ENCODE data around the gene TULP1.
A peak's percentile ranks its signal among the peaks of the same experiment; 100 is the strongest.

TULP1 gene

DNA sequence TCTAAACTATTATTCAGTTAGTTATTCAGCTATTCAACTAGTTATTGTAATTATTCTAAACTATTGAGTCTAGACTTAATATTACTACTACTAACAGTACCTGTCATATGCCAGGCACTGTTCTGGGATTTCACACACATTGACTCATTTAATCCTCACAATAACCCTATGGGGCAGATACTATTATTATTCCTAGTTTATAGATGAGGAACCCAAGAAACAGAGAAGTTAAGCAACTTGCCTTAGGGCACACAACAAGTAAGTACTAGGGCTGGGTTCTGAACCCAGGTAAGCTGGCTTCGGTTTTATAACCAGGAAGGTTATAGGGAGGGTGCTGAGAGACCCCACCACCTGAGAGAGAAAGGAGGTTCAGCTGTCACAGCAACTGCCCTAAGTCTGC, 23.6 kb downstream of the TULP1 start:
- Histone ChIP-seq H3K9ac (ENCODE audit: low read length) (no peak overlapping the region), H3K9me3 (ENCODE audit: control insufficient read depth, low read length) (no peaks in the 10 kb centered on the region), H3K36me3 (ENCODE audit: control insufficient read depth, insufficient read depth, low read length, severe bottlenecking) (peaks cover 2% of the 10 kb centered on the region), H3K4me1 (ENCODE audit: control insufficient read depth, insufficient read depth, low read length) (peaks cover 39% of the 10 kb centered on the region), H3K4me3 (ENCODE audit: low read length) (no peak overlapping the region), H3K27me3 (replicated peaks; ENCODE audit: control insufficient read depth, insufficient read depth, low read length) (no peaks in the 10 kb centered on the region)
- DNase-seq (ENCODE audit: low read depth), result no peak

DNA sequence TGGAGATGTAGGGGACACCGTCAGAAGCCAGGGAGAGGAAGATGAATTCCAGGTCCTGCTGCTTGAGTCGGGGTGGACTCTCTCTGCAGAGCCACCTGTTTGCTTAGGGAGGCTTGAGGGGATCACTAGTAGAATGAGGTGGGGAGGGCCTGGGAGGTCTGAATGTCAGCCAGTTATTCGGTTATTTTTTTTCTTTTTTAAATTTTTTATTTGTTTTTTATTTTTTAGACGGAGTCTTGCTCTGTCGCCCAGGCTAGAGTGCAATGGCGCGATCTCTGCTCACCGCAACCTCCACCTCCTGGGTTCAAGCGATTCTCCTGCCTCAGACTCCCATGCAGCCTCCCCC, 24.2 kb downstream of the TULP1 start:
- H3K36me3 ChIP-seq (ENCODE audit: control insufficient read depth, insufficient read depth, low read length, severe bottlenecking), result peaks cover 4% of the 10 kb centered on the region
- H3K9ac ChIP-seq (ENCODE audit: low read length), result no peak overlapping the region
- H3K4me1 ChIP-seq (ENCODE audit: control insufficient read depth, insufficient read depth, low read length), result peaks cover 35% of the 10 kb centered on the region
- DNase-seq (ENCODE audit: low read depth), result no peak
- no peaks in the 10 kb centered on the region for H3K27me3 ChIP-seq (replicated peaks; ENCODE audit: control insufficient read depth, insufficient read depth, low read length)
- H3K9me3 ChIP-seq (ENCODE audit: control insufficient read depth, low read length), result no peaks in the 10 kb centered on the region
- no peak overlapping the region for H3K4me3 ChIP-seq (ENCODE audit: low read length)

DNA sequence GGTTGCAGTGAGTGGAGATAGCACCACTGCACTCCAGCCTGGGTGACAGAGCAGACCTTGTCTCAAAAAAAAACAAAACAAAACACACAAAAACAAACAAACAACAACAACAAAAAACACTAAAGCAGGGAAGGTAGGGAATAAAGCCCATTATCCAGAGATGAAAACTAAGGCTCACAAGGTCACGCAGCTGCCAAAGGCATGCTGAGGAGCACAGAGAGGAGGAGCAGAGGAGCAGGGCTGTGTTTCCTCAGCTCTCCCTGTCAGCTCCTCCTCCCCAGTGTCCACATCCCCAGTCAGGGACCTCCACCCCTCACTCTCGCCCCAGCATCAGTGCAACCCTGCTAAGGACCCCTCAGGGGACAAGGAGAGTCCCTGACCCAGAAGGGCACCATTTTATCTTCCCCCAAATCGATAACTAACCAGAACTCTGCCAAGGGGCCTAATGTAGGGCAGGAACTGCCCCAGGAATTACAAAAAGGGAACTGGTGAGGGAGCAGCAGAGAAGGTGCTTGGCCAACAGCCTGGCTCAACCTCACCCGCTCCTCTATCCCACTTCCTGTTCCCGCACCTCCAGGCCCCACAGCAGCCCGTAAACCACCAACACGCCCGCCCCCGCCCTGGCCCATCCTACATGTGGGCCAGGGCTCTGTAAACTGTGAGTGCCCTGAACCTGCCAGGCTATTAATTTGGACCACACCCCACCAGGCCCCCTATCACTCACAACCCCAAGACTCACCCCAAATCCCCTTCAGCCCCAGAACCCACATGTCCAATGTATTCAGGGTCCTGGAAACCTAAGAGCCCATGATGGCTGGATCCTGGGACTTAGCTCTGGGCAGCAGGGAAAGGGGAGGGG, 24.8 kb downstream of the TULP1 start:
- Histone ChIP-seq H3K9me3 (ENCODE audit: control insufficient read depth, low read length) (no peaks in the 10 kb centered on the region), H3K4me1 (ENCODE audit: control insufficient read depth, insufficient read depth, low read length) (peaks cover 35% of the 10 kb centered on the region), H3K36me3 (ENCODE audit: control insufficient read depth, insufficient read depth, low read length, severe bottlenecking) (peaks cover 6% of the 10 kb centered on the region), H3K27me3 (replicated peaks; ENCODE audit: control insufficient read depth, insufficient read depth, low read length) (no peaks in the 10 kb centered on the region), H3K4me3 (ENCODE audit: low read length) (no peak overlapping the region), H3K9ac (ENCODE audit: low read length) (no peak overlapping the region)
- DNase-seq (ENCODE audit: low read depth), result peak; percentile 33

DNA sequence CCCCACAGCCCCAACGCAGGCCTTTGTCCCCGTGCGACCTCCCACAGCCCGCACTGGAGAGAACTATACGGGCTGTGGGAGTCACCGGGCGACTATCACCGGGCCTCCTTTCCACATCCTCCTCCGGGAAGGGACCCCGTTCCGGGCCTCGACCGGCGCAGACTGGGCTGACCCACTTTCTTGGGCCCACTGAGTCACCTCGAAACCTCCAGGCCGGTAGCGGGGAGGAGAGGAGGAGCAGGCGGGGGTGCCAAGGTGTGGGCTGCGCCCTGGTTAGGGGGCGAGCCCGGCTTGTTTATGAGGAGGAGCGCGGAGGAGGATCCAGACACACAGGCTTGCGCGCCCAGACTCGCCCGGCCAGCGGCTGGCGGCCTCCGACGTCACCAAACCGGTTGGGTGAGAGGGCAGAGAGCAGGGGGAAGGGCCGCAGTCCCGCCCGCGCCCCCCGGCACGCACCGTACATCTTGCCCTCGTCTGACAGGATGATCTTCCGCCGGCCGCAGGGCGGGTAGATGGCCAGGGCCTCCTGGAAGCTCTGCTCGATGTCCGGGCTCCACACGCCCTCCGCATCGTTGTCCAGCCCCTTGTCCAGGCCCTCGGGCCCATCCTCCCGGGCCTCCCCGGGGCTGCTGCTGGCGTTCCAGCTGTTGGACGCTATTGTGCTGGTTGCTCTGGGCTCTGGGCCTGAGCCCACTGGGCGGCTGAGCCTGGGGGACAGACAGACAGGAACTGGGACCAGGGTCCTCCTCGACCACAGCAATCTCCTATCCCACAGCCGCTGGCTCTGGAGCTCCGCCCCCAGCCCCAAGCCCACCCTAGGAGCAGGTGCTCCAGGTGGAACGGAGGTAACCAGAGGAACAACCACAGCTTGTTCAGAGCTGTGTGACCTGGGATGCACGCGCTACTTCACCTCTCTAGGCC, 26.4 kb downstream of the TULP1 start:
- Histone ChIP-seq H3K9ac (ENCODE audit: low read length) (peak overlapping the region; percentile 71), H3K4me3 (ENCODE audit: low read length) (peak overlapping the region; percentile 37), H3K9me3 (ENCODE audit: control insufficient read depth, low read length) (no peaks in the 10 kb centered on the region), H3K4me1 (ENCODE audit: control insufficient read depth, insufficient read depth, low read length) (peaks cover 29% of the 10 kb centered on the region), H3K27me3 (replicated peaks; ENCODE audit: control insufficient read depth, insufficient read depth, low read length) (no peaks in the 10 kb centered on the region), H3K36me3 (ENCODE audit: control insufficient read depth, insufficient read depth, low read length, severe bottlenecking) (peaks cover 14% of the 10 kb centered on the region)
- no peak for DNase-seq (ENCODE audit: low read depth)

DNA sequence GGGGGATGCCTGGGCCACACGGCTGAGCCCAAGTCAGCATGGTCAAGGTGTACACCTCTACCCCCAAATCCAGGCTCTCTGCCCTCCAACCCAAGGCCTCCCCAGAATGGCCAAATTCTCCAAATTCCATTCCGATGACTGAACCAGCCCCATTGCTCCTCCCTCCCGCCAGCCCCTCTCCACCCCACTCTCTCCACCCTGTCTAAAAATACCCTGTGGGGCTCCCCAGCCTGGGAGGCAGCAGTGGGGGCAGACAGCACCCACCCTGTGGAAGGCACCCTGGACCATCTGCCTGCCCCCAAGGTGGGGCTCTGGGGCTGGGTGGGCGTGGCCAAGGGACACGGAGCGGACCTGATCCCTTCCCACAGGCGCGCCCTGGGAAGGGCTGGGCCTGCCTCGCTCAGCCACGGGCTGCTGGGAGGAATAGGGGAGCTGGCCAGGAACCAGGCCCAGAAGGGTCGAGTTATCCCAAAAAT, 27.3 kb downstream of the TULP1 start:
- H3K9ac ChIP-seq (ENCODE audit: low read length), result peak overlapping the region; percentile 71
- H3K4me3 ChIP-seq (ENCODE audit: low read length), result peak overlapping the region; percentile 37
- peaks cover 14% of the 10 kb centered on the region for H3K36me3 ChIP-seq (ENCODE audit: control insufficient read depth, insufficient read depth, low read length, severe bottlenecking)
- no peaks in the 10 kb centered on the region for H3K9me3 ChIP-seq (ENCODE audit: control insufficient read depth, low read length)
- H3K4me1 ChIP-seq (ENCODE audit: control insufficient read depth, insufficient read depth, low read length), result peaks cover 27% of the 10 kb centered on the region
- no peaks in the 10 kb centered on the region for H3K27me3 ChIP-seq (replicated peaks; ENCODE audit: control insufficient read depth, insufficient read depth, low read length)
- peak; percentile 42 for DNase-seq (ENCODE audit: low read depth)

DNA sequence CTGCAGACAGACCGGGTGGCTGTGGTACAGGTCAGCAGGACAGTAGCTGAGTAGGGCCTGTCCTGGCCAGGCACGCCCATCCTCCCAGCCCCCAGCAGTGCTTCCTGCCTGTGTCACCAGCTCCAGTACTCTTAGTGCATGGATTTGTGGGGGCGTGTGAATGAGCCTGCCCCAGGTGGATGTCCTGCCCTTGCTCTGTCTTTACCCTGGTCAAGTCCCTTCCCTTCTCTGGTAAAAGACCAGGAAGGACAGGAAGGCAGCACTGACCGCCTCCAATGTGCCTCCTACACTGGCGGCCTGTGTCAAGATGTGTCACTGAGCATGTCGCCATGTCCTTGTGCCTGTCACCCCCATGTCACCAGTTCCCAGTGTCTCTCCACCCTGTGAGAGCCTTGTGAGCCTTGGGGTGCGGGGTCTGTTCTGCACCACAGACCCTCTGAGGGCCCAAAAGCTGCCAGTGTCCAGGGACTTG, 27.7 kb downstream of the TULP1 start:
- H3K9ac ChIP-seq (ENCODE audit: low read length), result no peak overlapping the region
- peaks cover 14% of the 10 kb centered on the region for H3K36me3 ChIP-seq (ENCODE audit: control insufficient read depth, insufficient read depth, low read length, severe bottlenecking)
- no peak for DNase-seq (ENCODE audit: low read depth)
- H3K4me3 ChIP-seq (ENCODE audit: low read length), result no peak overlapping the region
- peaks cover 25% of the 10 kb centered on the region for H3K4me1 ChIP-seq (ENCODE audit: control insufficient read depth, insufficient read depth, low read length)
- H3K27me3 ChIP-seq (replicated peaks; ENCODE audit: control insufficient read depth, insufficient read depth, low read length), result no peaks in the 10 kb centered on the region
- no peaks in the 10 kb centered on the region for H3K9me3 ChIP-seq (ENCODE audit: control insufficient read depth, low read length)

DNA sequence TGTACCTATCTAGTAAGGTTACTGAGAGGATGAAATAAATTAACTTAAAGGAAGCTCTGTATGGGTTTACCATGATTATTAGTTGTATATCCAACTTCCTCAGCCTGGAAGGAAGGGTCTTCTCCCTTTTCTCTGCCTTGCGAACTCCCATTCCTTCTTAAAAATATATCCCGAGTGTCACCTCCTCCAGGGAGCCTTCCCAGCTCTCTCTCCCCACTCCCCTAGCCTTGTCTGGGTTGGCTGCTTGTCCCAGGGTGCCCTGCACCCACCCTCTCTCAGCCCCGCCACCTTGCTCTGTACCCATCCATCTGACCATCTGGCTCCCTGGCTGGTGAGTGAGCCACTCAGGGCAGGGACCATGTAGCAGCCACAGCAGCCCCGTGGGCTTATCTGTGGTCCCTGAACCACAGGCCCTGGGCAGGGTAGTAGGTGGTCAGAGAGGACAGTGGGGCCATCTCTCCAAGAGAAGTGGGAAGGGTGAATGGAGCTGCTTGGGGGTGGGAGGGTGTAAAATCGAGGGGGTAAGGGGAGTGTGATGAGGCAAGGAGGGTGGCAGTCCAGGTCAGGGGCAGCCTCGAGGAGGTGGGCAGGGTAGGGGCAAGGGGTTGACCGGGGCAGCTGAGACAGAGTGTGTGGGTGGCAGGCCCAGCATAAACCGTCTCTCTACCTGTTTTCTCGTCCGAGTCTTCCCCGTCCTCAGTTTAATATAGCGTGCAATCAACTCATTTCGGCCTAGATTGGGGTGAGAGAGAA, 28.6 kb downstream of the TULP1 start:
- Histone ChIP-seq H3K4me1 (ENCODE audit: control insufficient read depth, insufficient read depth, low read length) (peaks cover 25% of the 10 kb centered on the region), H3K36me3 (ENCODE audit: control insufficient read depth, insufficient read depth, low read length, severe bottlenecking) (peaks cover 18% of the 10 kb centered on the region), H3K9ac (ENCODE audit: low read length) (no peak overlapping the region)

DNA sequence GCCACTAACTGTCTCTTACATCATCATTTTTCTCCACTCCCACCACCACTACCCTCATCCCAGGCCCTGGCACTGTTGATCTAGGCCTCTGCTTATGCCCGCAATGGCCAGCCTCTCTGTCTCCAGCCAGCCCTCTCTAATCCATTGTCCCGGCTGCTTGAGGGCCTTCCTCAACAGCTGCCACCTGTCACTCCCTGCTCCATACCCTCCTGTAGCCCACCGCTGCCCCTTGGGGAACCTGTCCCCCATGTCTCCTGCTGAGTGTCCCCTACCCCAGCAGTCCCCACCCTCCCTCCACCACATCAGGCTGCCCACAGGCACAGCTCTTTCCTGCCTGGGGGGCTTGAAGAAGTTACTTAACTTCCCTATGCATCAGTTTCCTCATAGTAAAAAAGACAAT, 29.2 kb downstream of the TULP1 start:
- H3K27me3 ChIP-seq (replicated peaks; ENCODE audit: control insufficient read depth, insufficient read depth, low read length), result no peaks in the 10 kb centered on the region
- no peak overlapping the region for H3K9ac ChIP-seq (ENCODE audit: low read length)
- peaks cover 21% of the 10 kb centered on the region for H3K36me3 ChIP-seq (ENCODE audit: control insufficient read depth, insufficient read depth, low read length, severe bottlenecking)
- DNase-seq (ENCODE audit: low read depth), result no peak
- peaks cover 25% of the 10 kb centered on the region for H3K4me1 ChIP-seq (ENCODE audit: control insufficient read depth, insufficient read depth, low read length)
- no peak overlapping the region for H3K4me3 ChIP-seq (ENCODE audit: low read length)
- no peaks in the 10 kb centered on the region for H3K9me3 ChIP-seq (ENCODE audit: control insufficient read depth, low read length)

More for the DNA sequence above, 28.6 kb downstream of the TULP1 start:
- no peaks in the 10 kb centered on the region for H3K9me3 ChIP-seq (ENCODE audit: control insufficient read depth, low read length)
- no peak for DNase-seq (ENCODE audit: low read depth)
- no peaks in the 10 kb centered on the region for H3K27me3 ChIP-seq (replicated peaks; ENCODE audit: control insufficient read depth, insufficient read depth, low read length)
- H3K4me3 ChIP-seq (ENCODE audit: low read length), result no peak overlapping the region

DNA sequence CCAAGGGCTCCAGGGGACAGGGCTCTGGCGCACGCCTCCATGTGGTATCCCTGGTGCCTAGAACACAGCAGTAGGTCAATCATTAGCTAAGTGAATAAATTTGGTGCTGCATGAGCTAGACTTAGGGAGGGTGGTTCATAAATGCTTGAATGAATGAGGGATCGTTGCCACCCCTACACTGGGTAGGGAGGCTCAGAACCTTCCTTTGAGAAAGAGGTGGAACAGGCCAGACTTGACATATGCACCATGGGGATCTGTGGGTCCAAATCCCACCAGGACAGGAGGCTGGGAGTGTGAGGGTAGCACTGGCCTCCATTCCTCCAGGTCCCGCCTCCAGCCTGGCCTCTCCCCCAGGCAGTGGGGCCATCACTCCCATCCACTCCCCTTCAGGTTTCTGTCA, 29.6 kb downstream of the TULP1 start:
- Histone ChIP-seq H3K9ac (ENCODE audit: low read length) (no peak overlapping the region), H3K4me1 (ENCODE audit: control insufficient read depth, insufficient read depth, low read length) (peaks cover 24% of the 10 kb centered on the region), H3K36me3 (ENCODE audit: control insufficient read depth, insufficient read depth, low read length, severe bottlenecking) (peaks cover 25% of the 10 kb centered on the region)

DNA sequence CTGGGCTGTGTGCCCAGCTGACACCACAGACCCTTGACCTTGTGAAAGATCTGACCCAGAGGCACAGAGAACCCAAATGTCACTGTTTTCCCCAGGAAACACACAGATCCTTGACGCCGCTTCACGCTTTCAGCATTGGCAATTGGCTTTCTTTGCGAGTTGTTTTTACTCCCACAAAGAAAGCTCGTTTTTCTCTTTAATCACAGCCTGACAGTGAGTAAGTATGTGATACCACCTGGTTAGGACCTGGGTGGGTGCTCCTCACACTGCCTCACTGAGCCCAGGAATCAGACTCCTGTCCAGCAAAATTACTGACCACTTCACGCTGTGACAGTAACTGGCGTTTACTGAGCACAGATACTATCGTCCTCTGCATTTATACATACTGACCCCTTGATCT, 31.5 kb downstream of the TULP1 start:
- H3K4me3 ChIP-seq (ENCODE audit: low read length), result no peak overlapping the region
- H3K36me3 ChIP-seq (ENCODE audit: control insufficient read depth, insufficient read depth, low read length, severe bottlenecking), result peaks cover 26% of the 10 kb centered on the region
- H3K4me1 ChIP-seq (ENCODE audit: control insufficient read depth, insufficient read depth, low read length), result peaks cover 15% of the 10 kb centered on the region
- no peak overlapping the region for H3K9ac ChIP-seq (ENCODE audit: low read length)
- DNase-seq (ENCODE audit: low read depth), result no peak
- H3K27me3 ChIP-seq (replicated peaks; ENCODE audit: control insufficient read depth, insufficient read depth, low read length), result no peaks in the 10 kb centered on the region
- H3K9me3 ChIP-seq (ENCODE audit: control insufficient read depth, low read length), result no peaks in the 10 kb centered on the region

More for the DNA sequence above, 29.6 kb downstream of the TULP1 start:
- Histone ChIP-seq H3K9me3 (ENCODE audit: control insufficient read depth, low read length) (no peaks in the 10 kb centered on the region), H3K4me3 (ENCODE audit: low read length) (no peak overlapping the region), H3K27me3 (replicated peaks; ENCODE audit: control insufficient read depth, insufficient read depth, low read length) (no peaks in the 10 kb centered on the region)
- no peak for DNase-seq (ENCODE audit: low read depth)
